Lung (tissue), 12 donors: ENCODE results near the gene NANS. TPM values are rescaled to one million over a fixed set of nuclear protein-coding genes. Genes with fewer than 3 reads are reported as not detected.
A peak's percentile ranks its signal among the peaks of the same experiment; 100 is the strongest.

ENCODE experiments used
- ATAC-seq: fragments of 200-7000 bp; cut with Tn5 transposase; one replicate; pipeline ENCODE4 v1.9.1; 2020; ENCODE audit warnings: moderate number of reproducible peaks; ENCODE audit not compliant: insufficient read depth, low FRiP score
- DNase-seq, 3 donors: peaks; one replicate each; pipeline ENCODE4 v3.0.0-alpha.2; 2013 to 2017
- H3K27ac ChIP-seq, 2 donors: one replicate each; pipeline ENCODE4 v1.5.1; 2013; ENCODE audit warnings: mild to moderate bottlenecking in 2 of 2, moderate library complexity in 2 of 2, control low read depth in 1 of 2, inconsistent platforms in 1 of 2, low read depth in 1 of 2, low read length in 1 of 2
- H3K27me3 ChIP-seq, 3 donors: one replicate each; pipeline ENCODE4 v1.5.1; 2013; ENCODE audit warnings: low read length in 2 of 3; ENCODE audit not compliant: control insufficient read depth in 3 of 3, insufficient read depth in 3 of 3
- H3K36me3 ChIP-seq, 4 donors: one replicate each; pipeline ENCODE4 v1.5.1; 2013; ENCODE audit warnings: low read length in 4 of 4, mild to moderate bottlenecking in 1 of 4, moderate library complexity in 1 of 4; ENCODE audit not compliant: control insufficient read depth in 4 of 4, insufficient read depth in 4 of 4
- H3K4me1 ChIP-seq, 5 donors: one replicate each; pipeline ENCODE4 v1.5.1; 2013; ENCODE audit warnings: low read length in 5 of 5, mild to moderate bottlenecking in 2 of 5, moderate library complexity in 1 of 5; ENCODE audit not compliant: control insufficient read depth in 5 of 5, insufficient read depth in 5 of 5
- H3K4me3 ChIP-seq: one replicate; pipeline ENCODE4 v1.5.1; 2013; ENCODE audit warnings: mild to moderate bottlenecking, control low read depth, moderate library complexity
- H3K9ac ChIP-seq, 2 donors: one replicate each; pipeline ENCODE4 v1.5.1; 2013; ENCODE audit warnings: low read length in 2 of 2, control low read depth in 1 of 2; ENCODE audit not compliant: insufficient read depth in 1 of 2
- H3K9me3 ChIP-seq, 4 donors: one replicate each; pipeline ENCODE4 v1.5.1; 2013; ENCODE audit warnings: low read length in 3 of 4, mild to moderate bottlenecking in 1 of 4, moderate library complexity in 1 of 4; ENCODE audit not compliant: control insufficient read depth in 4 of 4, insufficient read depth in 3 of 4
- WGBS, 2 donors: extraction: QIAGEN DNeasy Blood & Tissue Kit; methylation state at CpG; one replicate each; pipeline ENCODE4 v1.1.7; 2013; 5-methylcytosine and 5-hydroxymethylcytosine counted together
- polyA plus RNA-seq, 2 donors: library from polyadenylated mRNA; stranded (reverse); fragments of 200-250 nt; gene quantifications; one replicate each; pipeline ENCODE4 v1.2.1, GENCODE V29; 2013
- total RNA-seq, 2 donors: library from RNA; depleted of rRNA in 1 of 2; stranded (reverse); fragments of >200 nt in 1 of 2; gene quantifications; one replicate each; pipeline ENCODE4 v1.2.1, GENCODE V29; 2014 to 2021
- TF ChIP-seq, protein P1 (sequence below): IDR thresholded peaks from 2 replicates; pipeline ENCODE4 v1.5.1; 2012; ENCODE audit warnings: mild to moderate bottlenecking; ENCODE audit errors: control extremely low read depth, extremely low read depth
- donor health status: control.
- donor health status: control.
- donor health status: Bipolar disorder and iron deficiency.
- donor health status: healthy.
- donor health status: DM: yes; HTN: yes; CAD: no.

NANS gene
- total and polyA plus RNA-seq, 4 donors = 50.6 to 109 (median 74.4) TPM

DNA sequence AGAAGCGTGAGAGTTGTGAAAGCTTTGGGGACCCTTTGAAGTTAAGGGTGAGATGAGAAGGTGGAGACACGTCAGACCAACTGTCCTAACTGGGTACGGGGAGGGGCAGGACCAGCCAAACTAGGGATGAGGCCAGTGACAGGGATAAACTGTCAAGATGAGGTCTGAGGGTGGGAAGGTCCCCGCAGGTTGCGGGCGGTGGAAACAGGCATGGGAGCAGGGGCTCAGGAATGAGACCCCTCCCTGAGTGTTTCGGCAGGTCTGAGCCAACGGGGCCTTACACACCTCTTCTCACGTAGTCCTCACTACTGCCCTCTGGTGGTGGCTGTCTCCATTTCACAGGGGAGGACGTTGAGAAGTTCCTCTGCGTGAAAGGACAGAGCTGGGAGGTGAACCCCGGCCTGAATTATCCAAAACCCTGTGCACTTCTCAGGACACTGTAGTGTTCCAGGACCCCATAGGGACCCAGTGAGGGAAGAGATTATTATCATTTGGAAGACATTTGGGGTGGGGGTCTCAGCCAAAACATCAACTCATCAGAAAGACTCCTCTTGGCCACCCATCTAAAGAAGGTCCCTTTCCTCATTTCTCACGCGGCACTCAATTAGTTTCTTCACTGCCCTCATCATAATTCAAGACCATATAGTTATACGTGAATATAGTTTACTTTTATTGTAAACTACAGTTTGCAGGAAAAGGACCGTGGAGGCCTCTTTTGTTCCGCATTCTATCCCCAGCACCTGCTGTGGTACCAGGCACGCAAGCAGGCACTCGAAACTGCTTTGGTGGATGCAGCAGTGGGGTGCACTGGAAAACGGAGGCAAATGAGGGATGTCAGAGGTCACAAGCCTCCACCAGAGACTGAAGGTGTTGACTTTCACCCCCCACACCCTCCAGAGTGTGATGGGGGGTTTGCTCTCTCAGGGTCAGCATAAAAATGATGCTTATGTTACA, 21.7 kb upstream of the NANS start:
- Histone ChIP-seq H3K4me1 (peaks cover 0 to 4% (median 0%) of the 10 kb centered on the region in 5 donors), H3K27ac (no peak overlapping the region), H3K9me3 (no peaks in the 10 kb centered on the region), H3K4me3 (no peak overlapping the region), H3K27me3 (peaks cover 0 to 3% (median 0%) of the 10 kb centered on the region in 3 donors), H3K36me3 (no peaks in the 10 kb centered on the region), H3K9ac (no peak overlapping the region)
- TF ChIP-seq, protein P1, sequence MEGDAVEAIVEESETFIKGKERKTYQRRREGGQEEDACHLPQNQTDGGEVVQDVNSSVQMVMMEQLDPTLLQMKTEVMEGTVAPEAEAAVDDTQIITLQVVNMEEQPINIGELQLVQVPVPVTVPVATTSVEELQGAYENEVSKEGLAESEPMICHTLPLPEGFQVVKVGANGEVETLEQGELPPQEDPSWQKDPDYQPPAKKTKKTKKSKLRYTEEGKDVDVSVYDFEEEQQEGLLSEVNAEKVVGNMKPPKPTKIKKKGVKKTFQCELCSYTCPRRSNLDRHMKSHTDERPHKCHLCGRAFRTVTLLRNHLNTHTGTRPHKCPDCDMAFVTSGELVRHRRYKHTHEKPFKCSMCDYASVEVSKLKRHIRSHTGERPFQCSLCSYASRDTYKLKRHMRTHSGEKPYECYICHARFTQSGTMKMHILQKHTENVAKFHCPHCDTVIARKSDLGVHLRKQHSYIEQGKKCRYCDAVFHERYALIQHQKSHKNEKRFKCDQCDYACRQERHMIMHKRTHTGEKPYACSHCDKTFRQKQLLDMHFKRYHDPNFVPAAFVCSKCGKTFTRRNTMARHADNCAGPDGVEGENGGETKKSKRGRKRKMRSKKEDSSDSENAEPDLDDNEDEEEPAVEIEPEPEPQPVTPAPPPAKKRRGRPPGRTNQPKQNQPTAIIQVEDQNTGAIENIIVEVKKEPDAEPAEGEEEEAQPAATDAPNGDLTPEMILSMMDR = peak; percentile 81
- ATAC-seq = peak; percentile 77
- WGBS, 2 donors = 40 to 46% methylated on average over 20 of the region's 20 CpGs
- DNase-seq = peak; percentile 72 to 79 (median 74)

DNA sequence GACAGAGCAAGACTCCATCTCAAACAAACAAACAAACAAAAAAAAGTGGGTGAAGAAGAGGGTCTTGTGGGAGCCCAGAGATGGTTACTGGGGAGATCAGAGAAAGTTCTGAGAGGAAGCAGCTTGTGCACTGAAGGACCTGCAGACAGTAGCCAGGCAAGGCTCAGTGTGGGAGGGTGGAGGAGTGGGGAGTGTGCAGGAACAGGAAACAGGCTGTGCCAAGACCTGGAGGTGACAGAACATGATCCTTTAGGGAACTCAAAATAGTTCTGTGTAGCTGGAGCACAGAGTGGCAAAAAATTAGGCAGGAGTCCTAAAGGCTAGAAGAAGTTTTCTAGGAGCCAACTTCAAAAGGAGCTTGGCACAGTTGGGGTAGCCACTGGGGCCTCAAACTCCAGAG, 19.2 kb upstream of the NANS start:
- DNase-seq (peak in 1 of 3 donors; percentile 25), ATAC-seq (peak; percentile 43)
- Histone ChIP-seq H3K4me3 (no peak overlapping the region), H3K9ac (no peak overlapping the region), H3K9me3 (no peaks in the 10 kb centered on the region), H3K36me3 (no peaks in the 10 kb centered on the region), H3K4me1 (peaks cover 0 to 4% (median 0%) of the 10 kb centered on the region in 5 donors), H3K27ac (peak overlapping the region in 1 of 2 donors; percentile 26), H3K27me3 (peaks cover 0 to 3% (median 0%) of the 10 kb centered on the region in 3 donors)
- TF ChIP-seq, protein P1 = no peak

DNA sequence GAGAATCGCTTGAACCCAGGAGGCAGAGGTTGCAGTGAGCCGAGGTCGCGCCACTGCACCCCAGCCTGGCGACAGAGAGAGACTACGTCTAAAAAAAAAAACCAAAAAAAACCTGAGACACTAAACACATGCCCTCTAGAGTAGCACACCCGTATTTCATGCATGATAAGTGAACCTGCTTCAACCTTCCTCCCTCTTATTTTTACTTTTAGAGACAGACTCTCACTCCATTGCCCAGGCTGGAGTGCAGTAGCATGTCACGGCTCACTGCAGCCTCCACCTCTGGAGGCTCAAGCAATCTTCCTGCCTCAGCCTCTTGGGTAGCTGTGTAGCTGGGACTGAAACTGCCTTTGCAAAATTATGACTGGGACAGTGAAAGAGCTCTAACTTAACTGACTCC, 17.6 kb upstream of the NANS start:
- no peak for DNase-seq
- ATAC-seq = no peak
- no peak overlapping the region for H3K27ac ChIP-seq
- H3K9ac ChIP-seq = no peak overlapping the region
- peaks cover 0 to 3% (median 0%) of the 10 kb centered on the region in 3 donors for H3K27me3 ChIP-seq
- 85 to 88% methylated on average over 8 of the region's 8 CpGs for WGBS, 2 donors
- TF ChIP-seq, protein P1 = no peak
- no peak overlapping the region for H3K4me3 ChIP-seq
- H3K9me3 ChIP-seq = no peaks in the 10 kb centered on the region
- H3K36me3 ChIP-seq = no peaks in the 10 kb centered on the region
- peaks cover 0 to 4% (median 3%) of the 10 kb centered on the region in 5 donors for H3K4me1 ChIP-seq
